Measurements from ENCODE around the gene PRKAG3. TPM values are rescaled to one million over a fixed set of nuclear protein-coding genes. Genes with fewer than 3 reads are reported as not detected.

PRKAG3 gene
- total and polyA plus RNA-seq, 9 of the 15 experiments (the other 6 are each of a cell fraction or from before 2014, with no cell fraction given) = not detected

DNA sequence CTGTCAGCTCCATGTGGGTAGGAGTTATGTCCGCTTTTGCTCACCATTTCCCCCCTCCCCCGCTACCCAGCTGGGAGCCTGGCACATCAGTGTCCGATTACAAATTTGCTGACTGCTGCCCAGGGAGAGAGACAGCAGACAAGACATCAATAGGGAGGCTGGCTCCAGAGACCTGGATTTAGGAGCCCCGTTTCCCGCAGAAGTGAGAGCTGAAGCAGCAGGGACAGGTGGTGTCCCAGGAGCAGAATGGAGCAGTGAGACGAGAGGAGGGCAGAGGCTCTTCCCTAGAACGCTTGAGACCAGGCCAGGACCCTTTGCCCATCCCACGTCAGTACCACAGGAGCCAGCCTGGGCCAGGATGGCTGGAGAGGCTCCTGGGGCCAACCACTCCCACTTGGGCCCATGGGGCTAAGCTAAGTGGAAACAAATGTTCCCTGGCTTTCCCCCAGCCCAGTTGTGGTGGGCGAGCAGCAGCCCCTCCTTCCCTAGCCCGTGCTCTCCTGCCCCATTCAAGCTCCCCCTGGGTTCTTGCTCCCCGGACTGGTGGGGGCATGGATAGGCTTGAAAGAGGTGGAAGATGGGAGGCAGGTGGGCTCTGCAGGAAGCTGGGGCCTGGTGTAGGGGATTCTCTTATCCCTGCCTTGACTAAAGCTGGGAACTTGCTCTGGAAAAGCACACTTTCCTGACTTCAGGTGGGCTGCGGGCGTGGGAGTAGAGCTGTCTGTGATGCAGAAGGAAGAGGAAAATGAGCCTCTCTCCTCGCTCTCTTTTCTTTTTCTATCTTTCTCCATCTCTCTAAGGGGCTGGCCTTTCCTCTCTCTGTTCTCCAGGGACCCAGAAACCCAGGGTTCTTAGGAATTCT lies 23.9 kb upstream of the PRKAG3 start:
- WGBS (ENCODE audit: insufficient coverage, low coverage, missing lambda C conversion rate) = 7% methylated on average over 9 of the region's 14 CpGs
- no peaks in the 10 kb centered on the region for H3K79me2 ChIP-seq (ENCODE audit: control insufficient read depth, insufficient read depth, low read length)
- ChIA-PET CTCF (ENCODE audit: low intra/inter-chr PET ratio) (no interaction called here), POLR2A (interaction anchor here (0.6 kb wide), 2 partner anchors 43 to 144 kb away, joined by 3 to 4 read pairs; no protein-coding TSS in a partner anchor)
- no peak overlapping the region for H3K4me2 ChIP-seq (ENCODE audit: insufficient read depth, low read length)
- no peak overlapping the region for H3K9ac ChIP-seq (ENCODE audit: insufficient read depth in 1 of 2, low read depth in 2 of 2, low read length in 2 of 2)
- H3K27me3 ChIP-seq (ENCODE audit: control insufficient read depth in 2 of 2, insufficient read depth in 2 of 2, low read length in 2 of 2) = peaks cover 0 to 48% of the 10 kb centered on the region in 2 experiments; a peak in 3 of 5 replicates
- FAIRE-seq (no peak), DNase-seq (ENCODE audit: extremely low read depth in 1 of 4, low spot score in 3 of 4) (no peak), ATAC-seq (no peak)
- H4K20me1 ChIP-seq (replicated peaks; ENCODE audit: control insufficient read depth, insufficient read depth, low read length) = no peaks in the 10 kb centered on the region
- peaks cover 0 to 15% of the 10 kb centered on the region in 2 experiments; a peak in 2 of 5 replicates for H3K4me1 ChIP-seq (replicated peaks in 1 of 2; ENCODE audit: control insufficient read depth in 2 of 2, insufficient read depth in 2 of 2, low read length in 2 of 2)
- H3K9me1 ChIP-seq (ENCODE audit: control insufficient read depth, insufficient read depth, low read length) = no peaks in the 10 kb centered on the region
- no peaks in the 10 kb centered on the region for H3K36me3 ChIP-seq (ENCODE audit: control insufficient read depth, insufficient read depth, low read length)
- H3K9me3 ChIP-seq (replicated peaks; ENCODE audit: control insufficient read depth, insufficient read depth, low read depth, low read length) = no peaks in the 10 kb centered on the region
- no peak overlapping the region for H3K27ac ChIP-seq (ENCODE audit: extremely low read depth, low read depth, low read length)
- in situ Hi-C loops (cut with MboI) (loop anchor here (10.0 kb wide), 1 partner anchor 259 kb away; no protein-coding TSS in a partner anchor), intact Hi-C loops (cut with micrococcal nuclease) (loop anchor here (10.0 kb wide), 1 partner anchor 299 kb away; no protein-coding TSS in a partner anchor)
- no TSS peak for BruUV-seq (replicated peaks)
- no peak overlapping the region for H3K4me3 ChIP-seq
- no peak overlapping the region for H2AFZ ChIP-seq (ENCODE audit: low read depth, low read length)
- TF ChIP-seq SAFB2 (IDR thresholded peaks at IDR 0.05; ENCODE audit: borderline replicate concordance, low read depth, low read length, severe bottlenecking) (no peak), PHF21A (IDR thresholded peaks at IDR 0.05; ENCODE audit: borderline replicate concordance, low read depth) (no peak), ILK (tag; IDR thresholded peaks at IDR 0.05; ENCODE audit: borderline replicate concordance, low read depth) (no peak), HSF4 (CRISPR knock-in tag; IDR thresholded peaks at IDR 0.05; ENCODE audit: borderline replicate concordance) (no peak), ZNF79 (CRISPR knock-in tag; IDR thresholded peaks at IDR 0.05; ENCODE audit: low read depth) (no peak), U2AF2 (optimal IDR thresholded peaks at IDR 0.05; ENCODE audit: low read depth, low read length) (no peak)
- TF ChIP-seq, protein P1, sequence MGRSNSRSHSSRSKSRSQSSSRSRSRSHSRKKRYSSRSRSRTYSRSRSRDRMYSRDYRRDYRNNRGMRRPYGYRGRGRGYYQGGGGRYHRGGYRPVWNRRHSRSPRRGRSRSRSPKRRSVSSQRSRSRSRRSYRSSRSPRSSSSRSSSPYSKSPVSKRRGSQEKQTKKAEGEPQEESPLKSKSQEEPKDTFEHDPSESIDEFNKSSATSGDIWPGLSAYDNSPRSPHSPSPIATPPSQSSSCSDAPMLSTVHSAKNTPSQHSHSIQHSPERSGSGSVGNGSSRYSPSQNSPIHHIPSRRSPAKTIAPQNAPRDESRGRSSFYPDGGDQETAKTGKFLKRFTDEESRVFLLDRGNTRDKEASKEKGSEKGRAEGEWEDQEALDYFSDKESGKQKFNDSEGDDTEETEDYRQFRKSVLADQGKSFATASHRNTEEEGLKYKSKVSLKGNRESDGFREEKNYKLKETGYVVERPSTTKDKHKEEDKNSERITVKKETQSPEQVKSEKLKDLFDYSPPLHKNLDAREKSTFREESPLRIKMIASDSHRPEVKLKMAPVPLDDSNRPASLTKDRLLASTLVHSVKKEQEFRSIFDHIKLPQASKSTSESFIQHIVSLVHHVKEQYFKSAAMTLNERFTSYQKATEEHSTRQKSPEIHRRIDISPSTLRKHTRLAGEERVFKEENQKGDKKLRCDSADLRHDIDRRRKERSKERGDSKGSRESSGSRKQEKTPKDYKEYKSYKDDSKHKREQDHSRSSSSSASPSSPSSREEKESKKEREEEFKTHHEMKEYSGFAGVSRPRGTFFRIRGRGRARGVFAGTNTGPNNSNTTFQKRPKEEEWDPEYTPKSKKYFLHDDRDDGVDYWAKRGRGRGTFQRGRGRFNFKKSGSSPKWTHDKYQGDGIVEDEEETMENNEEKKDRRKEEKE (IDR thresholded peaks at IDR 0.05; ENCODE audit: borderline replicate concordance in 1 of 2, control insufficient read depth in 1 of 2, low read depth in 2 of 2, low read length in 1 of 2) = no peak
- TF ChIP-seq, protein P2, sequence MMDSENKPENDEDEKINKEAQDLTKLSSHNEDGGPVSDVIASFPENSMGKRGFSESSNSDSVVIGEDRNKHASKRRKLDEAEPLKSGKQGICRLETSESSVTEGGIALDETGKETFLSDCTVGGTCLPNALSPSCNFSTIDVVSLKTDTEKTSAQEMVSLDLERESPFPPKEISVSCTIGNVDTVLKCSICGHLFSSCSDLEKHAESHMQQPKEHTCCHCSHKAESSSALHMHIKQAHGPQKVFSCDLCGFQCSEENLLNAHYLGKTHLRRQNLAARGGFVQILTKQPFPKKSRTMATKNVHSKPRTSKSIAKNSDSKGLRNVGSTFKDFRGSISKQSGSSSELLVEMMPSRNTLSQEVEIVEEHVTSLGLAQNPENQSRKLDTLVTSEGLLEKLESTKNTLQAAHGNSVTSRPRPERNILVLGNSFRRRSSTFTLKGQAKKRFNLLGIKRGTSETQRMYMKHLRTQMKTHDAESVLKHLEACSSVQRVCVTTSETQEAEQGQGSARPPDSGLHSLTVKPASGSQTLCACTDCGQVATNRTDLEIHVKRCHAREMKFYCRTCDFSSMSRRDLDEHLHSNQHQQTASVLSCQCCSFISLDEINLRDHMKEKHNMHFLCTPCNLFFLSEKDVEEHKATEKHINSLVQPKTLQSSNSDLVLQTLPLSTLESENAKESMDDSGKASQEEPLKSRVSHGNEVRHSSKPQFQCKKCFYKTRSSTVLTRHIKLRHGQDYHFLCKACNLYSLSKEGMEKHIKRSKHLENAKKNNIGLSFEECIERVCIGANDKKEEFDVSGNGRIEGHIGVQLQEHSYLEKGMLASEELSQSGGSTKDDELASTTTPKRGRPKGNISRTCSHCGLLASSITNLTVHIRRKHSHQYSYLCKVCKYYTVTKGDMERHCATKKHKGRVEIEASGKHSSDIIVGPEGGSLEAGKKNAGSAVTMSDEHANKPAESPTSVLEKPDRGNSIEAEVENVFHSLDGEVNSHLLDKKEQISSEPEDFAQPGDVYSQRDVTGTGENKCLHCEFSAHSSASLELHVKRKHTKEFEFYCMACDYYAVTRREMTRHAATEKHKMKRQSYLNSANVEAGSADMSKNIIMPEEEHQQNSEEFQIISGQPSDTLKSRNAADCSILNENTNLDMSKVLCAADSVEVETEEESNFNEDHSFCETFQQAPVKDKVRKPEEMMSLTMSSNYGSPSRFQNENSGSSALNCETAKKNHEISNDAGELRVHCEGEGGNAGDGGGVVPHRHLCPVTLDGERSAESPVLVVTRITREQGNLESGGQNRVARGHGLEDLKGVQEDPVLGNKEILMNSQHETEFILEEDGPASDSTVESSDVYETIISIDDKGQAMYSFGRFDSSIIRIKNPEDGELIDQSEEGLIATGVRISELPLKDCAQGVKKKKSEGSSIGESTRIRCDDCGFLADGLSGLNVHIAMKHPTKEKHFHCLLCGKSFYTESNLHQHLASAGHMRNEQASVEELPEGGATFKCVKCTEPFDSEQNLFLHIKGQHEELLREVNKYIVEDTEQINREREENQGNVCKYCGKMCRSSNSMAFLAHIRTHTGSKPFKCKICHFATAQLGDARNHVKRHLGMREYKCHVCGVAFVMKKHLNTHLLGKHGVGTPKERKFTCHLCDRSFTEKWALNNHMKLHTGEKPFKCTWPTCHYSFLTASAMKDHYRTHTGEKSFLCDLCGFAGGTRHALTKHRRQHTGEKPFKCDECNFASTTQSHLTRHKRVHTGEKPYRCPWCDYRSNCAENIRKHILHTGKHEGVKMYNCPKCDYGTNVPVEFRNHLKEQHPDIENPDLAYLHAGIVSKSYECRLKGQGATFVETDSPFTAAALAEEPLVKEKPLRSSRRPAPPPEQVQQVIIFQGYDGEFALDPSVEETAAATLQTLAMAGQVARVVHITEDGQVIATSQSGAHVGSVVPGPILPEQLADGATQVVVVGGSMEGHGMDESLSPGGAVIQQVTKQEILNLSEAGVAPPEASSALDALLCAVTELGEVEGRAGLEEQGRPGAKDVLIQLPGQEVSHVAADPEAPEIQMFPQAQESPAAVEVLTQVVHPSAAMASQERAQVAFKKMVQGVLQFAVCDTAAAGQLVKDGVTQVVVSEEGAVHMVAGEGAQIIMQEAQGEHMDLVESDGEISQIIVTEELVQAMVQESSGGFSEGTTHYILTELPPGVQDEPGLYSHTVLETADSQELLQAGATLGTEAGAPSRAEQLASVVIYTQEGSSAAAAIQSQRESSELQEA (IDR thresholded peaks at IDR 0.05; ENCODE audit: low read depth) = no peak

Data from K562 (cell line).